ES-I3 (cell line): ENCODE measurements around the gene ZNF862.
"Not testable (repeated sequence)": the region's sequence is repeated elsewhere in the genome, so short reads cannot be mapped to it uniquely, and the experiment has no call there.

Experiments
- H3K36me3 ChIP-seq: 2 replicates; pipeline ENCODE4 v1.6.1; 2013; ENCODE audit warnings: mild to moderate bottlenecking, low read length, control low read depth, moderate library complexity; ENCODE audit not compliant: insufficient read depth
- H3K4me1 ChIP-seq: 2 replicates; pipeline ENCODE4 v1.6.1; 2013; ENCODE audit warnings: mild to moderate bottlenecking, control low read depth, low read length; ENCODE audit not compliant: insufficient read depth
- H3K9ac ChIP-seq: 2 replicates; pipeline ENCODE4 v1.6.1; 2013; ENCODE audit warnings: low read depth, mild to moderate bottlenecking, low read length, moderate library complexity
- H3K9me3 ChIP-seq: 2 replicates; pipeline ENCODE4 v1.6.1; 2013; ENCODE audit warnings: mild to moderate bottlenecking, low read length, moderate library complexity; ENCODE audit not compliant: control insufficient read depth, insufficient read depth

Gene ZNF862

DNA sequence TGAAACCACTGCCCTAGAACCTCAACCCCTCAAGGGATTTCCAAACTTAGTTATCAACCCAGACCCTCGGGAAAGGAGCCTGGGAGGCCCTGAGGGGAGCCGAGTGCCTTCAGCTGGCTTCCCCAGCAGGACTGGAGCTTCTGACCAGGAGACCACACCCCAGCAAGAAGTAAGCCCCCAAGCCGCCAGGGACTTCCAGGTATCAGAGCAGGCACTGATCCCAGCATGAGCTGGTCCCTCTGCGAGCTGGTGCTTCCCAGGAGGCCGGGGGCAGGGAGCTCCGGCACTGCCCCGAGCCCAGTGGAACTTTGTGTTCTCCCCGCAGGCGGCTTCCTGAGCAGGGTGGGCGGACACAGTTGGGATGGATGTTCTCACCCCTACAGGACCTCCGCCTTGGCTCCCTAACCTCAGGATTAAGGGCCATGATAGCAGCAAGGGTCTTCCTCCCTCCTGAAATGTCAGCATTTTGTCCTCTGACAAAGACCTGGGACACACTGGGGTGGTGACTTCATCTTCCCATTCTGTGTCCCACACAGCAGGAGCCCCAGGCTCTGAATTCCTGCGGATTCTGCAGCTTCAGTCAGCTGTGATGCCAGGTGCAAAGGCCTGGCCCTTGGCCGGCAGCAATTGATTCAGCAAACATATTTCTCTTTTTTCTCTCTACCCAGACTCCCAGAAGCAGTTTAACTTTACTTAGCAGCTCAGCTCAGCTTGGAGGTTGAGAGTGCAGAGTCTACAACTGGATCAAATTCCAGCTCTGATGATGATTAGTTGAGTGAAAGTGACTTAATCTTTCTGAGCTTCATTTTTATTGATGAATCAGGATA, 47.2 kb downstream of the ZNF862 start:
- Histone ChIP-seq H3K9ac (no peak overlapping the region), H3K36me3 (no peaks in the 10 kb centered on the region), H3K4me1 (peaks cover 13% of the 10 kb centered on the region), H3K9me3 (no peaks in the 10 kb centered on the region)

DNA sequence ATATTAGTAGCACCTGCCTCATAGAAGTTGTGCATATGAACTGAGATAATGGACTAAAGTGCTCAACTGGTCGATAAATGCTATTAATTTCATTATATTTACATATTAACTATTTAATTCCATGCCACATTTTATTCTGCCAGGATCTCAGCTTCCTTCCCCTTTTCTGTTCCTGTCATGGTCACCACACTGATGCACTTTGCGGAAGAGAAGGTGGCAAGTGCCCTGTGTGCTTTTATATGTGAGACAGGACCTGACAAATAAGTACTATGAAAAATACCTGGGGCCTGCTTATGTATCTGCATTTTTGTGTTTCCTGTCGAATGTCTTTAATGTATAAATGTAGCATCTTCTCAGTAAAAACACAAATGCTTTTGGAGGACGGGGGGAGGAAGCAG, 47.8 kb downstream of the ZNF862 start:
- peaks cover 13% of the 10 kb centered on the region for H3K4me1 ChIP-seq
- H3K36me3 ChIP-seq, result no peaks in the 10 kb centered on the region
- H3K9ac ChIP-seq, result no peak overlapping the region
- H3K9me3 ChIP-seq, result no peaks in the 10 kb centered on the region

DNA sequence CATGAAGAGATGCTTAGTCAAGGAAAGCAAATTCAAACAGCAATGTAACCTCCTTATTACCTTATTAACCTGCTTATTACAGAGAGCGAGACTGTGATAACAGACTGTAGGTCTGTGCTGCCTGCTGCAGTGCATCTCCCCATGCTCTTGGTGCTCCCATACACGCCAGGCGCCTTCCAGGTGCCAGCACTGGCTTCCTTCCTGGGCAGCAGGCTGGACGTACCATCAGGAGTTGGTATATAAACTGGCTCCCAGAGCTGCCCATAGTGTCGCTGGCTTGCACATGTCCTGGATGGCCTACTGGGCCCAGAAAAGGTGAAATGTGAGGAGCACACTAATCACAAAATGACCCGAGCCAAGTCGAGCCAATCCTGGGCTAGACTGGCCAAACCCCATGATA, 49.1 kb downstream of the ZNF862 start:
- Histone ChIP-seq H3K4me1 (peaks cover 13% of the 10 kb centered on the region), H3K9me3 (no peaks in the 10 kb centered on the region), H3K9ac (no peak overlapping the region), H3K36me3 (no peaks in the 10 kb centered on the region)

DNA sequence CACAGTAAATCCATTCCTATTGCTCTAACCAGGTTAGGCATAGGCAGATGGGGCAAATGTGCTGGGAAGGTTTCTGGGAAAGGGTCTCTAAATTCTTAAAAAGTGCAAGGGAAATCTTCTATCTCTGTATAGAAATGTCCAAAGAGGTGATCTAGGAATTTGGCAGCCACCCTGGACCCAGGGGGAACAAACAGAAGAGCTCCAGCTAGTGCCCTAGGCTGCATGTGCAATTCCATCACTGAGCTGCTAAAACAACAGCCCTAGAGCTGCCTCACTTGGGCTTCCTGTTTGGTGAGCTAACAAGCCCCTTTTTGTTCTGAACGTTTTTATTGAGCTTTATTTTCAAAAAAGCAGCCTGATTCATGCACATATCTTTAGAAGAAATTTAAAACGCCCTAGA, 52.5 kb downstream of the ZNF862 start:
- not testable (repeated sequence) for H3K36me3 ChIP-seq, H3K4me1 ChIP-seq

DNA sequence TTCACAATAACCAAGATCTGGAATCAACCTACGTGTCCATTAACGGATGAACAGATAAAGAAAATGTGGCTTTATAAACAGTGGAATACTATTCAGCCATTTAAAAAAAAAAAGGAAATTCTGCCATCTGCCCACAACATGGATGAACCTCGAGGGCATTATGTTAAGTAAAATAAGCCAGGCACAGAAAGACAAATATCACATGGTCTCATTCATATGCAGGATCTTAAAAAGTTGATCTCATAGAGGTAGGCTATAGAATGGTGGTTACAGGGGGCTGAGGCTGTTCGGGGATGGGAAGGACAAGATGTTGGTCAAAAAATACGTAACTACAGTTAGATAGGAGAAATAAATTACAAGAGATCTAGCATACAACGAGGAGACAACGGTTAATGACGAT, 56.8 kb downstream of the ZNF862 start:
- not testable (repeated sequence) for H3K9me3 ChIP-seq, H3K9ac ChIP-seq, H3K4me1 ChIP-seq, H3K36me3 ChIP-seq

More for the DNA sequence above, 52.5 kb downstream of the ZNF862 start:
- not testable (repeated sequence) for H3K9ac ChIP-seq, H3K9me3 ChIP-seq

DNA sequence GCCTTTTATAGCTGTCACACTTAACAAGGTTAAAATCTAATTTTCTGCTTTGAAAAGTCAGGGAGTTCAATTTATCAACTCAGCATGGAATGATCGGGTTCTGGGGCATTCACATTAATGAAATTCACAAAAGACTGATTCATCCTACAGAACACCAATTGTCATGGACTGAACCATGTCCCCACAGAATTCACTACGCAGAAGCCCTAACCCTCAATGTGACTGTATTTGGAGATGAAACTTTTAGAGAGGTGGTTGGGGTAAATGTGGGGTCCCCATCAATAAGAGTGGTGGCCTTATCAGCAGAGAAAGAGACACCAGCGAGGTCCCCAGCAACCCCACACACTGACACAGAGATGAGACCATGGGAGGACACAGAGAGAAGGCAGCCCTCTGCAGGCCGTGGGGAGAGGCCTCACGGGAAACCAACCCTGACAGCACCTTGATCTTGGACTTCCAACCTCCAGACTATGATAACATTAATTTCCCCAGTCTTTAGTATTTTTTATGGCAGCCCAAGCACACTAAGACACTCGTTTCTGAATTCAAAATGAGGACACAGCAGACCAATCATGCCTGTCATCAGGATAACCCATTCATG, 69.7 kb downstream of the ZNF862 start:
- H3K9me3 ChIP-seq, H3K36me3 ChIP-seq, H3K9ac ChIP-seq, H3K4me1 ChIP-seq: not testable (repeated sequence)

DNA sequence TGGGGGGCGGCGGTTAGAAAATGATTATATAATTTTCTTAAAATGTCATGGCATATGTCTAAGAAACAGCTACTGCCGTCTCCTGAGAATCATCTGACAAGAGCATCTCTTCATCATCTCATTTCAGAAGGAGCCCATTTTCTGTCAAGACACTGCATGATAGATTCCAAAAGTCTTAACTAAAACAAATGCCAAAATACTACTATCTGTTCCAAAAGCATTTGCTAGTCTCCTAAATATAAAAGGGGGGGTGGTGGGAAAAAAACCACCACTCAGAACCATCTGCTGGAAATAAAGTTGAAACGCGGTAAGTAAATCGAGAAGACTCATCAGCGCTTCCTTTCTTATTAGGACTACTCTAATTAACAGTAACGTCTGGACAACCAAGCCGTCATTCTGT, 72.0 kb downstream of the ZNF862 start:
- H3K36me3 ChIP-seq, H3K9me3 ChIP-seq, H3K4me1 ChIP-seq, H3K9ac ChIP-seq: not testable (repeated sequence)

DNA sequence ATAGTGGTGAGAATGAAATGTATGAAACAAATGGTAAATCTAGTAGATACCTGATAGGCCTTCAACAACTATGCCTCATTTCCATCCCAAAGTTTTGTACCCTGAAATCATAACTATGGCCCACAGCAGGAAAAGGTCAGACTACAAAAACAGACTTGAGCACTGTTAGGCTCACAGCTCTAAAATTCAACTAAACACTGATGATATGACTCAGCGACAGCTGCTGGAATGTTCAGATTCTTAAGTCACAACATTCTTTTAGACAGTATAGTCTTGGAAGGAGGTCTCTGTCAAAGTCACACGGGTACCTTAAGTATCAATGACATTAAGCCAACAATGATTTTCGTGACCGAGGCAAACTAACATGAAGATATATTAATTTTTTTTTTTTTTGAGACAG, 74.0 kb downstream of the ZNF862 start:
- H3K9ac ChIP-seq, H3K9me3 ChIP-seq, H3K4me1 ChIP-seq, H3K36me3 ChIP-seq: not testable (repeated sequence)
